ENCODE data around the gene SERPINE2.
A peak's percentile ranks its signal among the peaks of the same experiment; 100 is the strongest.

Gene SERPINE2

DNA sequence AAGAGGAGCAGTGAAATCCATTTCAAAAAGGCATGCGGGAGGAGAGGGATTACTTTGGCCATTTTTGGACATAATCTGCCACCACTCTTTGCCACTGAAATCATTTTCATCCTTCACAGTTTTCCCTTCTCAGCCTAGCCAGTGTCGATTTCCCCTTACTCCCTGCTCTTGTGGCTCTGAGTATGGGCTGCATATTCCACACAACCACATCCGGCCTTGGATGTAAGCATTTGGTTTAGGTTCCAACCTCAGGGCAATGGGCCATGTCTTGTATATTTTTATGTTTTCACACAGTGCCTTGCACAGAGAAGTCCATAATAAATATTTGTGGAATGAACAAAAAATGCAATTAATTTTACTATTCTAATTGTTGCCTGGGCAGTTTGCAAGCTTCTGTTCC, 7.7 kb upstream of the SERPINE2 start:
- DNase-seq (ENCODE audit: low read depth, low spot score): no peak

DNA sequence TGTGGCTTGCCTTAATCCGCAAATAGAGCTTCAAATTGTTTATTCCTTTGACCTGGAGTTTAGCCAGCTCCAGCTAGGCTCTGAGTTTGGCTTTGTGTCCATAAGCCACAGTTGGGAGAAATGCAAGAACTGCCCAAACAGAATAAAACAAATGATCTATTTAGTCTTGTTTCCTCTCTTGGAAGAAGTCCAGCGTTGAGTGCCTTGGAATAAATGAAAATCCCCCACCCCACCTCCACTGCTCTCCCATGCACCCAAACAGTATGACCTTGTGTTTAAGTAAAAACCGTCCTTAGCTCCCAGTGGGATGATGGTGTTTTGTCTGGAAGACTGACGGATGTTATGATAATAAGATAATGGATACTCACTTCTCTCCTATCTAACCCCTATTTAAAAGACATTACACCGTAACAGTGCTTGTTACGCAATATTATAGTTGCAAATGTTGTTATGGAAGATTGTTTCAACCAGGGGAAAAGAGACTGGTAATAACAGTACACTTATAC, 3.2 kb upstream of the SERPINE2 start:
- no peak for DNase-seq (ENCODE audit: low read depth, low spot score)

- no peak for DNase-seq (ENCODE audit: low read depth, low spot score)
Observed at GRCh38 chr2:224041554-224041953, 2.5 kb upstream of the SERPINE2 start.

GRCh38 chr2:224040753-224041152, 1.7 kb upstream of the SERPINE2 start:
- no peak for DNase-seq (ENCODE audit: low read depth, low spot score)

GRCh38 chr2:224039770-224040440, 819 bp upstream of the SERPINE2 start:
- no peak for DNase-seq (ENCODE audit: low read depth, low spot score)

DNA sequence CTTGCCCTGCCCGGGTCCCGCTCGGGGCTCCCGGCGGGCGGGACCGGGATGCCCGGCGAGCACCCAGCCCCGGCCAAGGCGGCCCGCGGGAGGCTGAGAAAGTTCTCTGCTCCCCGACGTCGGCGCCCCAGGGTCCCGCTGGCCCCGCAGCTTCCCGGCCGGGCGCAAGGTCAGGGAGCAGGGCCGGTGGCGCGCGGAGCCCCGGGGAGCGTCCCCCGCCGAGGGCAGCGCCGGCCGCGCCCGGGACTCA, 331 bp downstream of the SERPINE2 start:
- DNase-seq (ENCODE audit: low read depth, low spot score): no peak

- DNase-seq (ENCODE audit: low read depth, low spot score): peak; percentile 11
Observed at GRCh38 chr2:224038049-224038829, 847 bp downstream of the SERPINE2 start.

DNA sequence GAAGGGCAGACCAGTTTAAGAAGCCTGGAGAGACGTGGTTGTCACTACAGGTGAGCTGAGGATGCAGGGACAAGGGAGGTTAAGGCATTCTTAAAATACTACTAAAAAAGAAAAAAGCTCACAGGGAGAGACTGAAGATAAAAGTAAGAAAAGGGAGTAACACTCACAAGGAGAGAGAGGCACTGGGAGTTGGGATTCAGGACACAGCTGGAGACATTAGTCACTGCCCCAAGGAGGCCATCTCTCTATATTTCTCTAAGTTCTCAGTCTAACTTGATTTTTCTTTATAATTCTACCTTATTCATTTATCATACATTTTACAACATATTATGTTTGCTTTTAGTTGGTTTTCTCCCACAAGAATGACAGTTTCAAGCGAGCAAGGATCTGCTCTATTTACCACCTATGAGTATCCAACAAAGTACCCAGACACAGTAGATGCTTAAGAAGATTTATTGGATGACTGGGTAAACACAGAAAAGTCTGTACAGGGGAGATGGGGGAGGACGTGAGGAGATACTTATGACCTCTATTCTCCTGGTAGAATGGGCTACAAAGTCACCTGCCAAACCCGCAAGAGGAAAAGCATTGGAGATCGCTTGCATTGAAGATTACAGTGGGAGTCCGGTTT, 2.2 kb downstream of the SERPINE2 start:
- DNase-seq (ENCODE audit: low read depth, low spot score): no peak

DNA sequence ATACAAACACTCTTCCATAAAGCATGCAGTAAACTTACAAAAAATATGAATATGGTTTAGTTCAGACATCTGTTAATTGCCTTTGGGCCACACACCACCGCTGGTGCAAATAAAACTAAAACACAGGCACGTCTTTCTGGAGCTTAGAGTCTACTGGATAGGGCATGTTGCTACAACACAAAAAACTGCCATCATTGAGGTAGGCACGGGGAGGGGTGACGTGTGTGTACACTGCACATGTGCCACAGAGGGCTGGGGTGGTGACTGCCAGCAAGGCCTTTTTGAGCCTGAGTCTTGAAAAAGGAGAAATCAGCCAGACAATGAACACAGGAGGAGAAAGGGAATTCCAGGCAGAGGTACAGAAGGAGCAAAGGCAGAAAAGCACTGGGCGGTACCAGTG, 5.1 kb downstream of the SERPINE2 start:
- DNase-seq (ENCODE audit: low read depth, low spot score): no peak

DNA sequence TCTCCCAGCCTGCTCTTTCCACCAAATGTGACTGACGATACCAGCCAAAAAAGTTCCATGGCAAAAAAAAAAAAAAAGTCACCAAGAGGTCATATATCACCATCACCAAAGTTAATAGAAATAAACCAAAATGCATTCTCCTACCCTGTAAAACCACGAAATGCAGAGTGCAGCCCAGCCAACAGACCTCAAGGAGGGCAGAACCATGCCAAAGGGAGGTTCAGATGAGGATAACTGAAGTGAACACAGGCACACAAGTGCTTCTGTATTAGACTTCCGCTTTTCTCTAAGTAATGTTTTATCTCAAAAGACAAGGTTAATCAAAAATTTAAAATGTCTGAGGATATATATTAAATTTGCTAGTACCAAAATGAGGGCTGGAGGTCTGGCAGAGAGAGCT, 5.5 kb downstream of the SERPINE2 start:
- DNase-seq (ENCODE audit: low read depth, low spot score): no peak

DNA sequence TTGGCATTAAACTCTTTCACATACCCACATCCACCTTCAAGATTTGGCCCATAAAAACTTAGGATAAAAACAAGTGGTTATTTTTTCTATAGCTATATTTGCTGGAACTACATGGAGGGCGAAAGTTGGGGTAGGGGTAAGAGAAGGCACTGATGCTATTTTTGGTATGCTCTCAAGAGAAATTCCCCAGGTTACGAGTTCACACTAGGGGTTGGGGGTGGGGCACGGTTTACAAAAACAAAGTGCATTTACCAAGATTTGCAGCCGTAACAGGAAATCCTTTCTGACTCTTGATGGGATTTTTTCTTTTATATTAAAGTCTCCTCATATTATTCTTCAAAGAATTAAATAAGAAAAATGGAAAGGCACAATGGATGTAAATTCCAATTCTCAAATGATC, 6.8 kb downstream of the SERPINE2 start:
- no peak for DNase-seq (ENCODE audit: low read depth, low spot score)

GRCh38 chr2:224031358-224031970, 7.6 kb downstream of the SERPINE2 start:
- no peak for DNase-seq (ENCODE audit: low read depth, low spot score)

GRCh38 chr2:224030786-224031185, 8.3 kb downstream of the SERPINE2 start:
- no peak for DNase-seq (ENCODE audit: low read depth, low spot score)

DNA sequence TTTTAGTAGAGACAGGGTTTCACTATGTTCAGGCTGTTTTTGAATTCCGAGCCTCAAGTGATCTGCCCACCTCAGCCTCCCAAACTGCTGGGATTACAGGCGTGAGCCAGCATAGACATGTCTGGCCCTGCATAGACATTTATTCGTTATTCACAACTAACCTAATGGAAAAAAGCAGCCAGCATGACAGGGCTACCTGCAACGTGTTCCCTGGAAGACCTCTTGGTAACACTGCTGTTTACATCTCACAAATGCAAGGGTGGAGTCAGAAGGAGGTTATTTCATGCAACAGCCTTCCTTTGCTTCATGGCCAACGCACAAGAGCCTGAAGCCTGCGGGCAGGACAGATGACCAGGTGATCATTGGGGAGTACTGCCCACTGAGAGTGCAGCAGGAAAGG, 9.2 kb downstream of the SERPINE2 start:
- no peak for DNase-seq (ENCODE audit: low read depth, low spot score)

- DNase-seq (ENCODE audit: low read depth, low spot score): no peak
Observed at GRCh38 chr2:224027931-224028330, 11.2 kb downstream of the SERPINE2 start.

GRCh38 chr2:224027070-224027469, 12.0 kb downstream of the SERPINE2 start:
- no peak for DNase-seq (ENCODE audit: low read depth, low spot score)

GRCh38 chr2:224025874-224026273, 13.2 kb downstream of the SERPINE2 start:
- peak; percentile 35 for DNase-seq (ENCODE audit: low read depth, low spot score)

- no peak for DNase-seq (ENCODE audit: low read depth, low spot score)
Observed at GRCh38 chr2:224024270-224024669, 14.8 kb downstream of the SERPINE2 start.

DNA sequence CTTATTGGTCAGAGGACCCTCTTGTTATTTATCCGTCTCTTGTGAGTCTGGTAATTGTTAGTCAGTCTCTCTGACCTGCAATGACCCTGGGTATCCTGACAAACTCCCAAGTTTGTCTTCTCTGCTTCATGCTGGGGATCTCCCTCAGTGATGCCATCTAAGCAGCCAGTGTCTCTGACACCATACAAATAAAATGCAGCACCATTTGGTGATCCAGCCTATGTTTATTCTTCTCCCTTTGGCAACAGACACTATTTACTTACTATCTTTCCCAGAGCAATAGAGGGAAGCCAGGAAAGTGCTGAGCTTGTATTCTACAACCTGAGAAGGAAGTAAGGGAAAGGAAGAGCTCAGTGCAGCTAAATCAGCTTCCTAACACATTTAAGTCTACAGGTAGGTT, 15.9 kb downstream of the SERPINE2 start:
- no peak for DNase-seq (ENCODE audit: low read depth, low spot score)

DNA sequence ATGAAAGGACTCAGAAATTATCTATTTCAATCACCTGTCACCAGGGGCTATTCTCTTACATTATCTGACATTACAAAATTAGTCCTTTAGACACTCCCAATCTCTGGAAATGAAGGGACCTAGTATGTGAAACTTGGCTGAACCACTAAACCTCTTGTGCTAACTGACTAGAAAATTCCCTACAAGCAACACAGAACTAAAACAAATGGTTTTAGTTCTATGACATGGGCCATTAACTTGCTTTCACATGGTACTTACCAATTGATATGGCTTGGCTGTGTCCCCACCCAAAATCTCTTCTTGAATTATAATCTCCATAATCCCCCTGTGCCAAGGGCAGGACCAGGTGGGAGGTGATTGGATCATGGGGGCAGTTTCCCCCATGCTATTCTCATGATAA, 16.6 kb downstream of the SERPINE2 start:
- DNase-seq (ENCODE audit: low read depth, low spot score): no peak

GRCh38 chr2:224020523-224020922, 18.6 kb downstream of the SERPINE2 start:
- no peak for DNase-seq (ENCODE audit: low read depth, low spot score)

DNA sequence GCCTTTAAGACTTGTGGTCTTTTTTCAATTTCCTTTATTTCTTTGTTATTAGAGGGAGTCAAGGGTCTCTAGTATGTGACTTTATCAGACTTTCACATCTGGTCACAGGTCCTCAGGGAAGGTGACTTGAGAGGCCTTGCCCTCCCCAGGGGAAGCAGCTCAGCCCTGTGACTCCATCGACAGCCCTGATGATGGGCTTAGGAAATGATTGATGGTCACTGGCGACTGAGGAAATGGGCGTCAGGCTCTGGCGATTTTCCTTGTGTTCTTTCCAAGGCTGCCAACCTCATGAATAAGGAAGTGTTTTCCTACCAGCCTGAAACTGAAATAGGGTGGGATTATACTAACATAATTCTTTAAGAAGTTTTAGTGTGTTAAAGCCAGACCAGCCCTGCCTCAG, 21.1 kb downstream of the SERPINE2 start:
- DNase-seq (ENCODE audit: low read depth, low spot score): no peak

DNA sequence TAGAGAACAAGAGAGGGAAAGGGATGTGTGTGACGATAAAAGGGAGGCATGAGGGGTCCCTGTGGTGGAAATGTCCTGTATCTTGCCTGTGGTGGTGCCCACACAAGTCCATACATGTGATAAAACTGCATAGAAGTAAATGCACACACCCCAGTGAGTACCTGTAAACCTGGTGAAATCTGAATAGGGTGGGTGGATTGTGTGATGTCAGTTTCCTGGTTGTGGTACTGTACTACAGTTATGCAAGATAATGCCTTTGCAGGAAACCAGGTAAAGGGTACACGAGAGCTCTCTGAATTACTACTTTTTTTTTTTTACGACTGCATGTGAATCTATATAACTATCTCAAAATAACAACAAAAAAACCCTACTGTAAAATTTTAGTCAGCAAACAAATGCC, 22.1 kb downstream of the SERPINE2 start:
- DNase-seq (ENCODE audit: low read depth, low spot score): no peak
